NCI-H226 (cell line): ENCODE measurements around the gene PAQR5.
A peak's percentile ranks its signal among the peaks of the same experiment; 100 is the strongest.

Experiments used
- DNase-seq: peaks from one replicate; pipeline ENCODE4 v3.0.0-alpha.2; 2015

PAQR5 gene

DNA sequence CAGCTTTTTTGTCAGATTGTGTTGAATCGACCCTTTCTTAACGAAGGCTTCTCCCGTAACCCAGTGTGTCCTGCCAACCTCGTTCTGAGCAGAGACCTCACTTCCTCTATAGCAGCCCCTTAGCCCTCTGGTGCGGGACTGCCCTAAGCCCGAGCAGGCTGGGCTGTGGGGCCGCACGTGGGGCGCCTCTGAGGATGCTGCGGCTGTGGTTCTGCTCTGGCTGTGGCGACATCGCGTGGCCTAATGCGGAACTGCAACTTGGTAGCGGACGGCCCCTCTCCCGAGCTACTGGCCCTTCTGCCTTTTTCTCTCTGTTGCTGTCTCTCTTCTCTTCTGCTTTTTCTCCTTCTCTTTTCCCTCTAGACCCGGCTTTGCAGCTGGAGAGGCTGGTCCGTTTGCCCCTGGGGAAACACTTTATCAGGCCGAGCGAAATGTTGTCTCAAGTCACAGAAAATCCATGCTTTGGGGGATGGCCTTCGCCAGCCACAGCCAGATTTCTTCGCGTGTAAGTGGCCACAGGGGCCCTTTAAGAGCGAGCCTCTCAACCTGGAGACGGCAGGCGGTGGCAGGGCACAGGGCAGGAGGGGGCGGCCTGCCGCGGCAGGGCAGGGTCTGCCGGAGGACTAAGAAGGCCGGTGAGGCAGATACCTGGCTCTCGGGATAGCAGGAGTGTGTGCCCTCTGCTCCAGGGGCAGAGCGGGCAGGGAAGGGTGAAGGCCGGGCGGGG, 96.0 kb downstream of the PAQR5 start:
- peak; percentile 72 for DNase-seq

GRCh38 chr15:69395460-69395859, 96.7 kb downstream of the PAQR5 start:
- no peak for DNase-seq

GRCh38 chr15:69395991-69396390, 97.3 kb downstream of the PAQR5 start:
- no peak for DNase-seq

DNA sequence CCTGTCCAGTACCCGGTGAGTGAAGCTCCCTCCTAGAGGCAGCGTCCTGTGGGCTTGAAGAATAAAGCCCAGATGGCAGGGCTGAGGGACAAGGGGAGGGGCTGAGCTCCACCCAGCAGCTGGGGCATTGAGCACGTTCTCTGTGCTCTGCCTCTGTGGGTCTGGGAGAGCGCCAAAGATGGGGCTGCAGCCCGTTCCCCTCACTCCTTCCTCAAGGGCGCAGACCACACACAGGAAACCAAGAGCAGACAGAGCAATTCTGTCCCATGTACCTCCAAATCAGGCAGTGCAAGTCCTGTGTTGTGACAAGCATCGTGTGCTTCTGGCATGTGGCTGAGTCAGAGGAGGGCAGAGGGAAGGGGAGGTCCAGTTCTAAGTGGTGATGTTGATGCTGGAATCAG, 99.8 kb downstream of the PAQR5 start:
- DNase-seq: no peak

DNA sequence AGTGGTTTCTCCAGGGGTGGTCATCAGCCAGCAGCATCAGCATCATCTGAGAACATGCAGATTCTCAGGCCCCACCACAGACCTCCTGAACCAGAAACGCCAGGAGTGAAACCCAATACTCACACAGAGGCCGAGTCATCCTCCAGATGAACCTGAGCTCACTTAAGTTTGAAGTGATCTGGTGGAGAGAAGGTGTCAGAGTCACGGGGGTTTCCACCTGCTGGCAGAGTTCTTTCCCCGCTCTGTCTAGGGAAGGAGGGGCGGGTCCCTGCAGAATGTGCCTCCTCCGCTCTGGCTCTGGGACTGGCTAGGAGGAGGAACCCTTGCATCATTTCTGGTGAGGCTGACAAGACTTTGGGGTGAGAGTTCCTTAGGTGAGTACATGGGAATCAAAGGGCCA, 102.1 kb downstream of the PAQR5 start:
- peak; percentile 63 for DNase-seq

GRCh38 chr15:69402816-69403215, 104.1 kb downstream of the PAQR5 start:
- DNase-seq: no peak

- DNase-seq: peak; percentile 92
Observed at GRCh38 chr15:69403594-69403993, 104.9 kb downstream of the PAQR5 start.

DNA sequence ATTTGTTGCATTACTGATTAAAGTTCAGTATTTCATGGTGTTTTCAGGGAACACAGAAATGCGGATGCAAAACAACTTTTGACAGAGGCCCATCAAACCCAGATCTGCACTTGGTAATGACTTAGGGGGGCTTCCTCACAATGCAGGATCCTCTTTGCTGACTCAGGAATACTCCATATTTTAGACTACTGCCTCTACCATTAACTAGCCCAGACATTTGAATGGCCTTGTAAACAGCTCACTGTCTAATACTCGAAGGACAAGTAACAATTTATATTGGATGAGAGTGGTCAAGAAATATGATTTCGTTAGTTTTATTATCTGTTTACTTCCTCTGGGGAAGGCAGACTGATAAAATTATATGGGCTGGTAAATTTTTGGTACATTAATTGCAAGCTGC, 106.4 kb downstream of the PAQR5 start:
- DNase-seq: no peak

GRCh38 chr15:69407719-69408400, 109.1 kb downstream of the PAQR5 start:
- DNase-seq: no peak

DNA sequence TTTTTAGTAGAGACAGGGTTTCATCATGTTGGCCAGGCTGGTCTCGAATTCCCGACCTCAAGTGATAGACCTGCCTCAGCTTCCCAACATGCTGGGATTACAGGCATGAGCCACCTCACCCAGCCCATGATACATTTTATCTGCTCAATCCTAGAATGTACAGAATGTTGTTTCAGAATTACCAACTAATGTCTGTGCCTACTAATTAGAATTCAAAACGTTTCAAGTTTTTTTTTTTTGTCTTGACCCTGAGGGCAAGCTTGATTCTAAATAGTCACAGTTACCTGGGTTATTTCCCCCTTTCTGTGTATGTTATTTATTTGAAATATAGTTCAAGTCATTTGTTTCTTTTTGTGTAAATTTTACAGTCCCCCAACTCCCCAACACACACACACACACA, 110.1 kb downstream of the PAQR5 start:
- no peak for DNase-seq

DNA sequence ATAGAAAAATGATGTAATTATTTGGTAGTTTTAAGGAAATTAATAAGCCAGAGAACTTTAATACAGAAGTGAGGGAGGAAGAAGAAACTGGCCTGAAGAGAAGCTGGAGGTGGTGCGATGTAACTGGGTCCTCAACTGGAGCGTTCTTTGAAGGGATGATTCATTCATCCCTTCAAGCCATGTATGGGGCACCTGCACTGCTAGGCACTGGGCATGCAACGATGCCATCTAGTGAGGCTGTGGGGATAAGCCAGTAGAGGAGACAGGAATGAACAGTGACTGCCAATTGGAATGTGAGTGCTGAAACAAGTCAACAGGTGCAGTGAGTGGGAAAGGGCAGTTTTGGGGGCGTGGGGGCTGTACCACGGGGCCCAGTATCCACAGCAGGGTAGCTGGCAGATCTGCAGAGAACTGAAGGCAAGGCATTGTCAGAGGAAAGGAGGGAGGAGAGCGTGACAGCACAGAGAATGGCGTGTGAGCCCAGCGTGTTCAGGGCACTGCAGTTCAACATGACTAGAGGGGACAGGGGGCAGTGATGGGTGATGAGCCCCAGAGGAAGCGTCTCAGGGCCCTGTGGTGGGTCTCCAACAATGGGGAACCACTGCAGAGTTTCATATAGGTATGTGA, 111.6 kb downstream of the PAQR5 start:
- DNase-seq: peak; percentile 83

DNA sequence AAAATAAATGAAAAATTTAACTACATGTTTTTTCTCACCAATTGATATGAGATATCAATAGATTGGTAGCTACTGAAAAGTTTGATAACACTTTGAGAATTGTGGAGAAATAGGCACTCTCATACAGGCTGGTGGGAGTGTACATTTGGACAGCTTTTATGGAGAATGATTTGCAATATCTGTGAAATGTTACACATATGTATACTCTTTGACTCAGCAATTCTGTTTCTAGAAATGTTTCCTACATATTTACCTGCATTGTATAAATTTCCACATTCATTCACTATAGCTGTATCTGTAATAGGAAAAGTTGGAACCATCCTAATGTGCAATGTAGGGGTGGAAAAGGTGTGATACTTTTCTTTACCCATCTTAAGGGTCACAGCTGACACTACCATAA, 113.6 kb downstream of the PAQR5 start:
- no peak for DNase-seq

DNA sequence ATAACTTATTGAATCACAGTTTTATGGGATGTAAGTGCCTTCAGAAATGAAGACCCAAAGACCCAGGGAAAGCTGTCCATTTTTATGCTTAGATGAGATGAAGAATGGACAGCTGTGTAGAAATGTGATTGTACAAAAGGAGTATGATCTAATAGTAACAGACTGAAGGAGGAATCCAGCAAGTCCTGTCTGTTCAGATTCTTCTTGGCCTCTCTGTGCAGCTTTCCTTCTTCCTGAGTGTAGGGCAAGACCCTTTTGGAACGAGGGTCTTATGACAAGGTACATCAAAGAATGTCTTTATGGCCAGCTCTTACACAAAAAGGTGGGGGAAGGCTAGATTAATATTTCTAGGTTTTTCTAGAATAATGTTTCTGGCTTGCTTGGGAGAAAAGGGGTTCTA, 114.0 kb downstream of the PAQR5 start:
- DNase-seq: no peak

- DNase-seq: peak; percentile 99
Observed at GRCh38 chr15:69413822-69414700, 115.3 kb downstream of the PAQR5 start, which contains the start of gene KIF23. Gene KIF23 (plus strand): TSS chr15:69414349. CDS start chr15:69414466, 117 bp downstream.

GRCh38 chr15:69414701-69415167, 116.0 kb downstream of the PAQR5 start:
- peak; percentile 94 for DNase-seq

DNA sequence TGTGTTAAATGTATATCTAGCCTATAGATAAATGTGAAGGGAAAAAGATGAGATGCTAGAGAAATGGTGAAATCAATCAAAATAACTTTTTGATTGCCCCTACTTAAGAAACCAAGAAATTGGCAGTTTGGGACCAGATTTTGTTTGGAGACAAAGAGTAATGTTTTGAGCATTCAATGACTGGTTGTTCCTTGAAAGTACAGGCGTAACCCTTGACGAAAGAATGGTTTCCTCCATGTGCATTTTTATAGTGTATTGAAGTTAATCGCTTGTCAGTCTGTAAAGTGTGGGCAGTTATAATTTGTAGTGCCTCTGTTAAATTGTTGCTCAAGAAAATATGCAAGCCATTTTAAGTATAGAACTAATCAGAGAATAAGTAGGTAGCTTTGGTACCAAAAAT, 116.7 kb downstream of the PAQR5 start:
- no peak for DNase-seq

GRCh38 chr15:69417581-69417980, 118.9 kb downstream of the PAQR5 start:
- no peak for DNase-seq

DNA sequence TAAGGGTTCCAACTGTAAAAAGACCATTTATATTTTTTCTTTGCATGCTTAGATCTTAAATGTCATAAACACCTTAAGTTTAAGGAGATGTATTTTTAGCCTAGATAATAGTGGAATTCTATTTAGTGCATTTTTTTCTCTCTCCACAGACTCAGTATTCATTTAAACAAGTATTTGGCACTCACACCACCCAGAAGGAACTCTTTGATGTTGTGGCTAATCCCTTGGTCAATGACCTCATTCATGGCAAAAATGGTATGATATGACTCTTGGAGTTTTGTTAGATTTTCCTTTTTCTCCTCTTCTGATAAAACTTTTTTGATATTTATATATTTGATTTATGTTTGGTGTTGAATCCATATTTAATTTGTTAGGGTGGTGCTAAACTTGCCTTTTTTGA, 122.8 kb downstream of the PAQR5 start:
- DNase-seq: no peak

DNA sequence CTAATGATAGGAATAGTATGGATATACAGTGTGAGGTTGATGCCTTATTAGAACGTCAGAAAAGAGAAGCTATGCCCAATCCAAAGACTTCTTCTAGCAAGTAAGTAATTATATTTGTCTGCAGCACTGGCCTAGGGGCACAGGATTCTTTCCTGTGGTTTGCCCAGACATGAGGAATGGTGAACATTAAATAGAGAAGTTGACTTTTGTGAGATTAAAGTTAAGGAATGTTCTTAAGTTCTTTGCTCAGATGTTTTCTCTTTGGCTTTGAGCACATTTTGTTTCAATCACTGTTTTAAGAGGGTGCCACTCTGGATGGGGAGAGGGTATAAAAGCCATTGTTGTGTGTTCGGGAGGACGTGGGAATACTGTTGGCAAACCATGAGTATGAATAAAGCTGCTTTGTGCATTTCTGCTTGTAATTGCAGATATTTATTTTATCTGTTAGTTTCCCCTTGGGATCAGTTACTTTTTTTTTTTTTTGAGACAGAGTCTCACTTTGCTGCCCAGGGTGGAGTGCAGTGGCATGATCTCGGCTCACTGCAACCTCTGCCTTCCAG, 123.7 kb downstream of the PAQR5 start:
- no peak for DNase-seq

- DNase-seq: no peak
Observed at GRCh38 chr15:69424001-69424400, 125.3 kb downstream of the PAQR5 start.

GRCh38 chr15:69424748-69425413, 126.2 kb downstream of the PAQR5 start:
- DNase-seq: no peak

DNA sequence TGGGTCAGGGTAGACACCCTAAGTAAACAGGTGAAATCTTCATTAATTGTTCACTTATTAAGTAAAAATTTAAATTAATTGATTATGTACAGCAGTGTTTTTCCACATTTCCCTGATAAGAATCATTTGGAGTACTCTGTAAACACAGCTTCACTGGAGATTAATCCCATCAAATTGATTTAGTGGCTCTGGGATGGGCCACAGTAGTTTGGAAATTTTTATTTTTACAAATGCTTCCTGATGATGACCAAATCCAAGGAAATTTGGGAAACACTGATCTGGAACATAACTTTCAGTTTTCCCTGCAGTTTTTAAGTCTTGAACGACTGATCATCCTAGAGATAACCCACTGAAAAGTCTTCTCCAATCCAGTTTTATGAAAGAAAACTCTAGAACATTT, 135.1 kb downstream of the PAQR5 start:
- DNase-seq: no peak
